ENCODE measurements around the gene WNT2.

DNA sequence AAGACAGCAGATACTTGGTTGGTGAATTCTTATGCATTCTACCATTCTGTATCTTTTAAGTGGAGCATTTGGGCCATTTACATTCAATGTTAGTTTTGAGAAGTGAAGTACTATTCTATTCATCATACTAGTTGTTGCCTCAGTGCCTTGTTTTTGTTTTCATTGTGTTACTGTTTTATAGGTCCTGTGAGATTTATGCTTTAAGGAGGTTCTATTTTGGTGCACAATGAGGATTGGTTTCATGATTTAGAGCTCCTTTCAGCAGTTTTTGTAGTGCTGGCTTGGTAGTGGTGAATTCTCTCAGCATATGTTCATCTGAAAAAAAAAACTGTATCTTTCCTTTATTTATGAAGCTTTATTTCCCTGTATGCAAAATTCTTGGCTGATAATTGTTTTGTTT is 23.3 kb upstream of the WNT2 start:
- TF ChIP-seq, protein P1, sequence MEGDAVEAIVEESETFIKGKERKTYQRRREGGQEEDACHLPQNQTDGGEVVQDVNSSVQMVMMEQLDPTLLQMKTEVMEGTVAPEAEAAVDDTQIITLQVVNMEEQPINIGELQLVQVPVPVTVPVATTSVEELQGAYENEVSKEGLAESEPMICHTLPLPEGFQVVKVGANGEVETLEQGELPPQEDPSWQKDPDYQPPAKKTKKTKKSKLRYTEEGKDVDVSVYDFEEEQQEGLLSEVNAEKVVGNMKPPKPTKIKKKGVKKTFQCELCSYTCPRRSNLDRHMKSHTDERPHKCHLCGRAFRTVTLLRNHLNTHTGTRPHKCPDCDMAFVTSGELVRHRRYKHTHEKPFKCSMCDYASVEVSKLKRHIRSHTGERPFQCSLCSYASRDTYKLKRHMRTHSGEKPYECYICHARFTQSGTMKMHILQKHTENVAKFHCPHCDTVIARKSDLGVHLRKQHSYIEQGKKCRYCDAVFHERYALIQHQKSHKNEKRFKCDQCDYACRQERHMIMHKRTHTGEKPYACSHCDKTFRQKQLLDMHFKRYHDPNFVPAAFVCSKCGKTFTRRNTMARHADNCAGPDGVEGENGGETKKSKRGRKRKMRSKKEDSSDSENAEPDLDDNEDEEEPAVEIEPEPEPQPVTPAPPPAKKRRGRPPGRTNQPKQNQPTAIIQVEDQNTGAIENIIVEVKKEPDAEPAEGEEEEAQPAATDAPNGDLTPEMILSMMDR (conservative IDR thresholded peaks at IDR 0.05 in 1 of 2, IDR thresholded peaks at IDR 0.05 in 1 of 2; ENCODE audit: low read depth in 1 of 2, low read length in 2 of 2), result no peak
- TF ChIP-seq EZH2 (IDR thresholded peaks at IDR 0.05; ENCODE audit: low read length, missing control alignments), result no peak

Measured in fibroblast of lung (primary cell).